22Rv1 (cell line): Measurements from ENCODE around the gene PCSK6.

ENCODE experiments used
- H3K27ac ChIP-seq: fragments of 450-650 bp; 2 replicates; pipeline ENCODE4 v1.5.1; 2017
- ZFX ChIP-seq: fragments of 450-650 bp; IDR thresholded peaks from 2 replicates; pipeline ENCODE4 v1.6.1; 2017; ENCODE audit warnings: antibody characterized with exemption, borderline replicate concordance
- TF ChIP-seq, protein P1 (sequence below): fragments of 450-650 bp; IDR thresholded peaks from 2 replicates; pipeline ENCODE4 v1.5.1; 2017; ENCODE audit warnings: mild to moderate bottlenecking

Gene PCSK6

DNA sequence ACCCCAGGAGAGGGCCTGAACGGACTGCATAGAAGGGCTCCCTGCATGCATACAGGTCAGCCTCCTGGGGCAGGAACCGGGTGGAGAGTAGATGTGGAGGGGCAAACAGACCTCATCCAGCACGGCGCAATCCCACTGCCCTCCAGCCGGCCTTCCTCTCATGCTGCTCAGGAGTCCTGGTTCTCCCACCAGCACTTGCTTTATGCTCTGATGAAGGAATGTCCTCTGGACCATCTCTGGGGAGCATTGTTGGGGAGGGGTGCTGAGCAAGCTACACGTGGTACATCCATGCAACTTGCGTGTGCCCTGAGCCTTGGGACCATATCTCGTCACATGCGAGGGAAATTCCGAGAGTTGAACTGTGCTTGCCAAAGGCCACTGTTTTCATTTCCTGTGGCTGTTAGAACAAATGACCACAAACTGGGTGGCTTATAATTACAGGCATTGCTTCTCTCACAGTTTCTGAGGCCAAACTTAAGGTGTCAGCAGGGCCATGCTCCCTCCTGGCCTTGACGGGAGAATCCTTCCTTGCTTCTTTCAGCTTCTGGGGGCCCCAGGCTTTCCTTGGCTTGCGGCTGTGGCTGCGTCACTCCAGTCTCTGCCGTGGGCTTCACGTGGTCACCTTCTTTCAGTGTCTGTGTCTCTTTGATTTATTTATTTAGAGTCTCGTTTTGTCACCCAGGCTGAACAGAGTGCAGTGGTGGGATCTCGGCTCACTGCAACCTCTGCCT lies 224.4 kb downstream of the PCSK6 start:
- no peak overlapping the region for H3K27ac ChIP-seq
- TF ChIP-seq, protein P1, sequence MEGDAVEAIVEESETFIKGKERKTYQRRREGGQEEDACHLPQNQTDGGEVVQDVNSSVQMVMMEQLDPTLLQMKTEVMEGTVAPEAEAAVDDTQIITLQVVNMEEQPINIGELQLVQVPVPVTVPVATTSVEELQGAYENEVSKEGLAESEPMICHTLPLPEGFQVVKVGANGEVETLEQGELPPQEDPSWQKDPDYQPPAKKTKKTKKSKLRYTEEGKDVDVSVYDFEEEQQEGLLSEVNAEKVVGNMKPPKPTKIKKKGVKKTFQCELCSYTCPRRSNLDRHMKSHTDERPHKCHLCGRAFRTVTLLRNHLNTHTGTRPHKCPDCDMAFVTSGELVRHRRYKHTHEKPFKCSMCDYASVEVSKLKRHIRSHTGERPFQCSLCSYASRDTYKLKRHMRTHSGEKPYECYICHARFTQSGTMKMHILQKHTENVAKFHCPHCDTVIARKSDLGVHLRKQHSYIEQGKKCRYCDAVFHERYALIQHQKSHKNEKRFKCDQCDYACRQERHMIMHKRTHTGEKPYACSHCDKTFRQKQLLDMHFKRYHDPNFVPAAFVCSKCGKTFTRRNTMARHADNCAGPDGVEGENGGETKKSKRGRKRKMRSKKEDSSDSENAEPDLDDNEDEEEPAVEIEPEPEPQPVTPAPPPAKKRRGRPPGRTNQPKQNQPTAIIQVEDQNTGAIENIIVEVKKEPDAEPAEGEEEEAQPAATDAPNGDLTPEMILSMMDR: no peak
- TF ChIP-seq ZFX: no peak

DNA sequence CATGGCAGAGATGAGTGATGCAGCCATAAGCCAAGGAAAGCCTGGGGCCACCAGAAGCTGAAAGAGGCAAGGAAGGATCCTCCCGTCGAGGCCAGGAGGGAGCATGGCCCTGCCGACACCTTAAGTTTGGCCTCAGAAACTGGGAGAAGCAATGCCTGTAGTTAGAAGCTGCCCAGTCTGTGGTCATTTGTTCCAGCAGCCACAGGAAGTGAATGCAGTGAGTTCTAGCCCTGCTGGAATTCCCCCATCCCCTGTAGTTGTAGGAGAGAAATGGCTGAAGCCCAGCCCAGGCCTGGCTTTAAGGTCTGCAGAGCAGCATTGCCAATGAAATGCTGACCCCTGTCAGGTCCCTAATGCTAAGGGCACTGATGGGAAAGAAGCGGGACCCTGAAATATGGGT lies 225.5 kb downstream of the PCSK6 start:
- H3K27ac ChIP-seq: no peak overlapping the region
- TF ChIP-seq ZFX: no peak
- TF ChIP-seq, protein P1: no peak

DNA sequence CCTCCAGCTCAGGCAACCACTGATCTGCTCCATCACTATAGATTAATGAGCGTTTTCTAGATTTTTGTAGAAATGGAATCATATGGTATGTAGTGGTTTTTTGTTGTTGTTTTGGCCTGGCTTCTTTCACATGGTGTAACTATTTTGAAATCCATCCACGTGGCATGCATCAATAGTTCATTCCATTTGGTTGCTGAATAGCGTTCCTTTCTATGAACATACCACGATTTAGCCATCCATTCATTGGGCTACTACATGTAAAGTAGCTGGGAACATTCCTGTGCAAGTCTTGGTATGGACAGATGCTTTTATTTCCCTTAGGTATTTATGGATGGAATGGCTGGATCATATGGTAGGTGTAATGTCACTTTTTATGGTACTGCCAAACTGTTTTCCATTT lies 227.0 kb downstream of the PCSK6 start:
- TF ChIP-seq, protein P1: no peak
- TF ChIP-seq ZFX: no peak
- H3K27ac ChIP-seq: no peak overlapping the region

DNA sequence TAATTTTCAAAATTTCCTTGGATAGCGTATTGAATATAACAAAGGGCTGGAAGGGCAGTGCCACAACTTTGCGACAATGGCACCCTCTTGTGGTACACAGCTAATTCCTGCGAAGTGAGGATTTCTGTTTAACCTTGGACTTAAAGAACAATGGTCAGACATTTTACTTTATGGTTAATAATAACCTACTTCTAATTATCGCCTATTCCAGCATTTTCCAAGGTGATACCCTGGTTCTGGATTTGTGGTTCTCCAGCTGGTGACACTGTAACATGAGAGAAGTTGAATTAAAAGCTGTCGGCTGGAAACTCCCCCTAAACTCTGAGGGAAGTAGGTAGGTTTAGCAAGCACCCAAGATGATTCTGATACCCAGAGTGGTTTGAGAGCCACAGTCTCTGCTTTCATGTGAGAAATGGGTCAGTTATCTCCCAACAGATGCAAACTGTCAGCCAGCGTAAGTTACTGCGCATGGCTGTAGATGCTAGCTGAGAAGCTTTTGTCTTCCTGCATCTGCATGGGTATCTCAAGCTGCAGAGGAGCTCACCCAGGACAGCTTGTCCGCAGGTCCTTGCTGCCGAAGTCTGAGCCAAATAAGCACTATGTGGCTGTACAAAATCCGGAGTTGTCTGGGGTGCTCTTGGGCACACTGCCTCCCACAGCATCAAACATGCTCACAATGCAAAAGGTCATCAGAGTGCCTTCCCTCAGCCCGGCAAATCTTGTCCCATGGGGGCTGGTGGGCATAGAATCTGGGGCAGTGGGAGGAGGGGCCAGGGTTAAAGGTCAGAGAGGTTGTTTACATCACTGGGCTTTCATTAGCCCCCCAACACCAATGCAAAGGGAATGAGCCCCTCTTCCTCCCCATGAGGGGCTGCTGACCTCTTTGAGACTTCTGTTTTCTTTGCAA lies 231.0 kb downstream of the PCSK6 start:
- no peak overlapping the region for H3K27ac ChIP-seq
- TF ChIP-seq ZFX: no peak
- TF ChIP-seq, protein P1: peak; percentile 83

DNA sequence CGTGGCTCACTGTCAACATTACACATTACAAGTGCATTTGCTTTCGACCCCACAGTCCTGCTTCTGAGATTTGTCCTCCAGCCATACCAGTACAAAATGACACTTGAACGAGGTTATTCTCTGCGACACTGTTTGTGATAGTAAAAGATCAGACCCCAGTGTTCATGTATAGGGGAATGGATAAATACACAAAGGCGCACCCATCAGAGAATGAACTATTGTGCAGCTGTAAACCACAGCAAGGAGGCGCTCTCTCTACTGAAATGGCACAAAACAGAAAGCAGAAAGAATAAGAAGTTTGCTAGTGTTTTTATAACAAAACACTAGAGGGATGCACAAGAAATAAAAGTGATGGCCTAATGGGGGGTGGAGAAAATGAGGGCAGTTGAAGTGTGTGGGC lies 232.8 kb downstream of the PCSK6 start:
- H3K27ac ChIP-seq: no peak overlapping the region
- no peak for TF ChIP-seq ZFX
- TF ChIP-seq, protein P1: no peak; the same call in 1 of the 2 replicates

DNA sequence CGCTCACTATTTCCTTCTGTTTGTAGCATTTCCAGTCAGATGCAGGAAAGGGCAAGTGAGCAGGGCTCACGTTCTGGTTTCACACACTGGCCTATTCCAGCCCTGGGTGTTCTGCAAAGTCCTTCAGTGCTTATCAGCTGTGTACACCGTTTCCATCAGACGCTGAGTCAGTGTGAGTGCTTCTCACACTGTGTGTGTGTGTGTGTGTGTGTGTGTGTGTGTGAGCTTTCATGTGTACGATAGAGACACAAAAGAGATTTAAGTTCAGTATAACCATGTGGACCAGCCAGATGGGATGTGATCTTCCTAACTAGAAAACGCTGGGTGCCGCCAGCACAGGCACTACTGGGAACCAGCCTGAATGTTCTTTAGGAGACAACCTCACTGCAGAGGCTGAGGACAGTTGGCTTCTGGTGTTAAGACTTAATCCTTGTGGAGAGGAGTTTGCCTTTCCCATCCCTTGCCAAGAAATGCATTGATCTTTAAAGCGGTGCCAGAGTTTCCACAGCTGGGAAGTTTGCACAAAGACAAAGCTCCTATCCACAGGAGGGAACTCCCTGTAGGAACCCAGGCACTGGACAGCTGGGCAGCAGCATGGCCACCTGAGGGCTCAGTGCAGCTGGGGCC lies 233.8 kb downstream of the PCSK6 start:
- TF ChIP-seq, protein P1: no peak
- no peak for TF ChIP-seq ZFX
- H3K27ac ChIP-seq: no peak overlapping the region
